Stimulated activated naive CD8-positive, alpha-beta T cell treated with anti-CD3 and anti-CD28 coated beads, Interleukin-15, amount 100 ng/mL, for 72 hours (primary cell): ENCODE data around the gene NXPH1.
A peak's percentile ranks its signal among the peaks of the same experiment; 100 is the strongest.

Source experiments
- ATAC-seq: fragments of 150-1000 bp; cut with Tn5 transposase; 2 replicates; pipeline ENCODE4 v1.10.0; 2021; ENCODE audit warnings: mild to moderate bottlenecking, moderate library complexity
- DNase-seq, 2 donors: peaks; one replicate each; pipeline ENCODE4 v3.0.0; 2021 to 2022
- H3K27ac Mint-ChIP-seq, 2 donors: one replicate each; pipeline ENCODE4 v1.8.0; 2022; ENCODE audit warnings: mild to moderate bottlenecking in 2 of 2, mixed read lengths in 2 of 2, moderate library complexity in 2 of 2
- H3K27me3 Mint-ChIP-seq: one replicate; pipeline ENCODE4 v1.8.0; 2022; ENCODE audit warnings: mixed read lengths
- H3K4me1 Mint-ChIP-seq: one replicate; pipeline ENCODE4 v1.8.0; 2022; ENCODE audit warnings: mild to moderate bottlenecking, mixed read lengths
- H3K4me3 Mint-ChIP-seq, 2 donors: one replicate each; pipeline ENCODE4 v1.8.0; 2022; ENCODE audit warnings: mild to moderate bottlenecking in 2 of 2, mixed read lengths in 2 of 2, moderate library complexity in 1 of 2
- H3K9me3 Mint-ChIP-seq, 2 donors: one replicate each; pipeline ENCODE4 v1.8.0; 2022; ENCODE audit warnings: mixed read lengths in 2 of 2

Gene NXPH1

GRCh38 chr7:8515640-8516185, 82.3 kb downstream of the NXPH1 start:
- Mint-ChIP-seq H3K27ac (no peak overlapping the region), H3K9me3 (no peaks in the 10 kb centered on the region), H3K4me1 (no peaks in the 10 kb centered on the region), H3K27me3 (no peaks in the 10 kb centered on the region), H3K4me3 (no peak overlapping the region)
- ATAC-seq (no peak), DNase-seq (no peak)

GRCh38 chr7:8516976-8517375, 83.6 kb downstream of the NXPH1 start:
- H3K27me3 Mint-ChIP-seq, result no peaks in the 10 kb centered on the region
- no peak overlapping the region for H3K4me3 Mint-ChIP-seq
- no peak for ATAC-seq
- no peak for DNase-seq
- H3K9me3 Mint-ChIP-seq, result no peaks in the 10 kb centered on the region
- no peak overlapping the region for H3K27ac Mint-ChIP-seq
- H3K4me1 Mint-ChIP-seq, result no peaks in the 10 kb centered on the region

- no peak for DNase-seq
- no peak overlapping the region for H3K4me3 Mint-ChIP-seq
- H3K27ac Mint-ChIP-seq, result no peak overlapping the region
- peaks cover 0 to 19% of the 10 kb centered on the region in 2 donors for H3K9me3 Mint-ChIP-seq
- H3K4me1 Mint-ChIP-seq, result no peaks in the 10 kb centered on the region
- ATAC-seq, result no peak
- no peaks in the 10 kb centered on the region for H3K27me3 Mint-ChIP-seq
These were observed 94.9 kb downstream of the NXPH1 start for GRCh38 chr7:8528311-8528710.

- no peaks in the 10 kb centered on the region for H3K27me3 Mint-ChIP-seq
These were observed 98.6 kb downstream of the NXPH1 start for GRCh38 chr7:8531991-8532515.

GRCh38 chr7:8536431-8536830, 103.0 kb downstream of the NXPH1 start:
- peaks cover 8 to 12% of the 10 kb centered on the region in 2 donors for H3K9me3 Mint-ChIP-seq
- H3K4me1 Mint-ChIP-seq, result no peaks in the 10 kb centered on the region
- H3K4me3 Mint-ChIP-seq, result no peak overlapping the region
- H3K27me3 Mint-ChIP-seq, result no peaks in the 10 kb centered on the region
- H3K27ac Mint-ChIP-seq, result no peak overlapping the region
- DNase-seq (no peak), ATAC-seq (no peak)

More at GRCh38 chr7:8531991-8532515, 98.6 kb downstream of the NXPH1 start:
- Mint-ChIP-seq H3K9me3 (peaks cover 4 to 8% of the 10 kb centered on the region in 2 donors), H3K4me1 (no peaks in the 10 kb centered on the region), H3K4me3 (no peak overlapping the region), H3K27ac (no peak overlapping the region)
- no peak for ATAC-seq
- no peak for DNase-seq

GRCh38 chr7:8549046-8549445, 115.6 kb downstream of the NXPH1 start:
- Mint-ChIP-seq H3K4me1 (no peaks in the 10 kb centered on the region), H3K4me3 (no peak overlapping the region), H3K27ac (no peak overlapping the region), H3K9me3 (no peaks in the 10 kb centered on the region), H3K27me3 (no peaks in the 10 kb centered on the region)
- no peak for ATAC-seq
- DNase-seq, result no peak

GRCh38 chr7:8560501-8560900, 127.1 kb downstream of the NXPH1 start:
- no peaks in the 10 kb centered on the region for H3K4me1 Mint-ChIP-seq
- ATAC-seq (no peak), DNase-seq (no peak)
- H3K27ac Mint-ChIP-seq, result no peak overlapping the region
- no peaks in the 10 kb centered on the region for H3K9me3 Mint-ChIP-seq
- no peaks in the 10 kb centered on the region for H3K27me3 Mint-ChIP-seq
- no peak overlapping the region for H3K4me3 Mint-ChIP-seq

GRCh38 chr7:8561449-8561848, 128.0 kb downstream of the NXPH1 start:
- Mint-ChIP-seq H3K4me3 (no peak overlapping the region), H3K4me1 (no peaks in the 10 kb centered on the region)

GRCh38 chr7:8564281-8564680, 130.9 kb downstream of the NXPH1 start:
- no peak for DNase-seq
- no peaks in the 10 kb centered on the region for H3K9me3 Mint-ChIP-seq
- no peaks in the 10 kb centered on the region for H3K27me3 Mint-ChIP-seq
- H3K4me1 Mint-ChIP-seq, result no peaks in the 10 kb centered on the region
- H3K27ac Mint-ChIP-seq, result no peak overlapping the region
- H3K4me3 Mint-ChIP-seq, result no peak overlapping the region
- ATAC-seq, result no peak

More at GRCh38 chr7:8561449-8561848, 128.0 kb downstream of the NXPH1 start:
- DNase-seq (no peak), ATAC-seq (no peak)
- H3K9me3 Mint-ChIP-seq, result no peaks in the 10 kb centered on the region
- no peak overlapping the region for H3K27ac Mint-ChIP-seq
- no peaks in the 10 kb centered on the region for H3K27me3 Mint-ChIP-seq

- ATAC-seq, result no peak
- no peaks in the 10 kb centered on the region for H3K27me3 Mint-ChIP-seq
- H3K4me1 Mint-ChIP-seq, result no peaks in the 10 kb centered on the region
These were observed 132.6 kb downstream of the NXPH1 start for GRCh38 chr7:8566016-8566415.

GRCh38 chr7:8567626-8568025, 134.2 kb downstream of the NXPH1 start:
- Mint-ChIP-seq H3K4me1 (no peaks in the 10 kb centered on the region), H3K4me3 (no peak overlapping the region), H3K27me3 (no peaks in the 10 kb centered on the region), H3K9me3 (no peaks in the 10 kb centered on the region), H3K27ac (no peak overlapping the region)
- ATAC-seq (no peak), DNase-seq (no peak)

More at GRCh38 chr7:8566016-8566415, 132.6 kb downstream of the NXPH1 start:
- H3K27ac Mint-ChIP-seq, result no peak overlapping the region
- H3K4me3 Mint-ChIP-seq, result no peak overlapping the region
- no peaks in the 10 kb centered on the region for H3K9me3 Mint-ChIP-seq
- DNase-seq, result no peak

- Mint-ChIP-seq H3K9me3 (no peaks in the 10 kb centered on the region), H3K27me3 (no peaks in the 10 kb centered on the region), H3K27ac (no peak overlapping the region), H3K4me3 (no peak overlapping the region), H3K4me1 (no peaks in the 10 kb centered on the region)
- no peak for DNase-seq
- no peak for ATAC-seq
These were observed 146.3 kb downstream of the NXPH1 start for GRCh38 chr7:8579661-8580194.

GRCh38 chr7:8581842-8582241, 148.4 kb downstream of the NXPH1 start:
- H3K27ac Mint-ChIP-seq, result no peak overlapping the region
- H3K9me3 Mint-ChIP-seq, result no peaks in the 10 kb centered on the region
- ATAC-seq (peak; percentile 23), DNase-seq (no peak)
- H3K27me3 Mint-ChIP-seq, result no peaks in the 10 kb centered on the region
- no peak overlapping the region for H3K4me3 Mint-ChIP-seq
- no peaks in the 10 kb centered on the region for H3K4me1 Mint-ChIP-seq

- Mint-ChIP-seq H3K4me3 (no peak overlapping the region), H3K27me3 (no peaks in the 10 kb centered on the region), H3K9me3 (no peaks in the 10 kb centered on the region), H3K4me1 (no peaks in the 10 kb centered on the region), H3K27ac (no peak overlapping the region)
- peak; percentile 9 for ATAC-seq
- DNase-seq, result no peak
These were observed 149.3 kb downstream of the NXPH1 start for GRCh38 chr7:8582728-8583127.

- Mint-ChIP-seq H3K27ac (no peak overlapping the region), H3K4me3 (no peak overlapping the region), H3K4me1 (no peaks in the 10 kb centered on the region), H3K9me3 (no peaks in the 10 kb centered on the region), H3K27me3 (no peaks in the 10 kb centered on the region)
- ATAC-seq (no peak), DNase-seq (no peak)
These were observed 152.2 kb downstream of the NXPH1 start for GRCh38 chr7:8585591-8585990.

- Mint-ChIP-seq H3K27ac (no peak overlapping the region), H3K4me1 (no peaks in the 10 kb centered on the region), H3K27me3 (no peaks in the 10 kb centered on the region), H3K9me3 (no peaks in the 10 kb centered on the region), H3K4me3 (no peak overlapping the region)
- DNase-seq (no peak), ATAC-seq (no peak)
These were observed 156.8 kb downstream of the NXPH1 start for GRCh38 chr7:8590225-8590624.

- ATAC-seq (no peak), DNase-seq (no peak)
- Mint-ChIP-seq H3K9me3 (no peaks in the 10 kb centered on the region), H3K4me3 (no peak overlapping the region), H3K27ac (no peak overlapping the region), H3K27me3 (no peaks in the 10 kb centered on the region), H3K4me1 (no peaks in the 10 kb centered on the region)
These were observed 157.4 kb downstream of the NXPH1 start for GRCh38 chr7:8590791-8591190.
